CD4-positive, alpha-beta T cell treated with Interleukin-21 for 1 hour (primary cell): Measurements from ENCODE around the gene PFN1.

Experiments used
- DNase-seq: peaks from one replicate; pipeline ENCODE4 v3.0.0-alpha.2; 2020

PFN1 gene

GRCh38 chr17:4967539-4968485 is 19.5 kb upstream of the PFN1 start, which contains the start of gene SPAG7:
Gene SPAG7 (minus strand): TSS chr17:4967817. CDS start chr17:4967804, 13 bp downstream.
- peak; percentile 96 for DNase-seq

- peak; percentile 99 for DNase-seq
These were observed 18.7 kb upstream of the PFN1 start for GRCh38 chr17:4966844-4967538.

GRCh38 chr17:4965311-4965986 is 17.1 kb upstream of the PFN1 start:
- DNase-seq, result no peak

- DNase-seq, result no peak
These were observed 12.1 kb upstream of the PFN1 start for GRCh38 chr17:4960279-4960922.

GRCh38 chr17:4959261-4959965 is 11.1 kb upstream of the PFN1 start:
- no peak for DNase-seq

GRCh38 chr17:4958102-4958501 is 9.8 kb upstream of the PFN1 start:
- no peak for DNase-seq

GRCh38 chr17:4956493-4957061 is 8.2 kb upstream of the PFN1 start:
- DNase-seq, result peak; percentile 53

- no peak for DNase-seq
These were observed 6.8 kb upstream of the PFN1 start for GRCh38 chr17:4955091-4955490.

- no peak for DNase-seq
These were observed 5.2 kb upstream of the PFN1 start for GRCh38 chr17:4953451-4953961.

GRCh38 chr17:4951486-4951885 is 3.2 kb upstream of the PFN1 start:
- DNase-seq, result no peak

- no peak for DNase-seq
These were observed 2.4 kb upstream of the PFN1 start, which contains the start of gene ENO3 for GRCh38 chr17:4950746-4951204. Gene ENO3 (plus strand): TSS chr17:4951119. CDS start chr17:4951830, 711 bp downstream.

GRCh38 chr17:4950075-4950745 is 1.9 kb upstream of the PFN1 start:
- no peak for DNase-seq

GRCh38 chr17:4949321-4950074 is 1.2 kb upstream of the PFN1 start:
- DNase-seq, result peak; percentile 89

GRCh38 chr17:4948931-4949320 is 596 bp upstream of the PFN1 start:
- peak; percentile 79 for DNase-seq

- DNase-seq, result peak; percentile 79
These were observed 742 bp downstream of the PFN1 start for GRCh38 chr17:4947411-4948165.

- no peak for DNase-seq
These were observed 1.3 kb downstream of the PFN1 start for GRCh38 chr17:4947010-4947410.

GRCh38 chr17:4946312-4946976 is 1.9 kb downstream of the PFN1 start:
- DNase-seq, result no peak

GRCh38 chr17:4945944-4946280 is 2.4 kb downstream of the PFN1 start:
- DNase-seq, result no peak
